ENCODE measurements around the gene MACROD2. TPM values are rescaled to one million over a fixed set of nuclear protein-coding genes. Genes with fewer than 3 reads are reported as not detected.

The MACROD2 gene
- total RNA-seq, 1 experiment from 2014 or later, result 1.4 TPM

GRCh38 chr20:15422966-15423365 is 1427.7 kb downstream of the MACROD2 start:
- no peaks in the 10 kb centered on the region for H3K4me1 ChIP-seq (ENCODE audit: insufficient read depth, low read length, poor library complexity, severe bottlenecking)
- CTCF ChIA-PET, result no interaction called here
- BruUV-seq (replicated peaks), result no TSS peak
- H3K27me3 ChIP-seq (replicated peaks; ENCODE audit: insufficient read depth, low read depth, low read length, poor library complexity), result no peaks in the 10 kb centered on the region
- DNase-seq (ENCODE audit: low spot score), result no peak
- no peak for TF ChIP-seq EZH2 (IDR thresholded peaks at IDR 0.05; ENCODE audit: borderline replicate concordance, low read depth, low read length, poor library complexity, severe bottlenecking)
- TF ChIP-seq, protein P1, sequence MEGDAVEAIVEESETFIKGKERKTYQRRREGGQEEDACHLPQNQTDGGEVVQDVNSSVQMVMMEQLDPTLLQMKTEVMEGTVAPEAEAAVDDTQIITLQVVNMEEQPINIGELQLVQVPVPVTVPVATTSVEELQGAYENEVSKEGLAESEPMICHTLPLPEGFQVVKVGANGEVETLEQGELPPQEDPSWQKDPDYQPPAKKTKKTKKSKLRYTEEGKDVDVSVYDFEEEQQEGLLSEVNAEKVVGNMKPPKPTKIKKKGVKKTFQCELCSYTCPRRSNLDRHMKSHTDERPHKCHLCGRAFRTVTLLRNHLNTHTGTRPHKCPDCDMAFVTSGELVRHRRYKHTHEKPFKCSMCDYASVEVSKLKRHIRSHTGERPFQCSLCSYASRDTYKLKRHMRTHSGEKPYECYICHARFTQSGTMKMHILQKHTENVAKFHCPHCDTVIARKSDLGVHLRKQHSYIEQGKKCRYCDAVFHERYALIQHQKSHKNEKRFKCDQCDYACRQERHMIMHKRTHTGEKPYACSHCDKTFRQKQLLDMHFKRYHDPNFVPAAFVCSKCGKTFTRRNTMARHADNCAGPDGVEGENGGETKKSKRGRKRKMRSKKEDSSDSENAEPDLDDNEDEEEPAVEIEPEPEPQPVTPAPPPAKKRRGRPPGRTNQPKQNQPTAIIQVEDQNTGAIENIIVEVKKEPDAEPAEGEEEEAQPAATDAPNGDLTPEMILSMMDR (conservative IDR thresholded peaks at IDR 0.05; ENCODE audit: low read depth, low read length), result no peak
- H3K36me3 ChIP-seq (ENCODE audit: insufficient read depth, low read length, poor library complexity, severe bottlenecking), result no peaks in the 10 kb centered on the region
- H3K4me3 ChIP-seq (ENCODE audit: low read depth, low read length, poor library complexity, severe bottlenecking), result no peak overlapping the region
- no peak overlapping the region for H3K27ac ChIP-seq (ENCODE audit: low read depth, low read length, poor library complexity, severe bottlenecking)
- intact Hi-C loops (cut with micrococcal nuclease; ENCODE audit: unreplicated experiment), result no loop called here
- POLR2A ChIA-PET (ENCODE audit: low non-redundant PET), result no interaction called here
- peaks cover 19% of the 10 kb centered on the region for H3K9me3 ChIP-seq (ENCODE audit: low read depth, low read length, poor library complexity, severe bottlenecking)

- Histone ChIP-seq H3K27me3 (replicated peaks; ENCODE audit: insufficient read depth, low read depth, low read length, poor library complexity) (no peaks in the 10 kb centered on the region), H3K4me1 (ENCODE audit: insufficient read depth, low read length, poor library complexity, severe bottlenecking) (no peaks in the 10 kb centered on the region), H3K27ac (ENCODE audit: low read depth, low read length, poor library complexity, severe bottlenecking) (no peak overlapping the region), H3K9me3 (ENCODE audit: low read depth, low read length, poor library complexity, severe bottlenecking) (peaks cover 14% of the 10 kb centered on the region), H3K4me3 (ENCODE audit: low read depth, low read length, poor library complexity, severe bottlenecking) (no peak overlapping the region), H3K36me3 (ENCODE audit: insufficient read depth, low read length, poor library complexity, severe bottlenecking) (no peaks in the 10 kb centered on the region)
- CTCF ChIA-PET, result no interaction called here
- intact Hi-C loops (cut with micrococcal nuclease; ENCODE audit: unreplicated experiment), result no loop called here
- DNase-seq (ENCODE audit: low spot score), result no peak
- TF ChIP-seq, protein P1 (conservative IDR thresholded peaks at IDR 0.05; ENCODE audit: low read depth, low read length), result no peak
- no peak for TF ChIP-seq EZH2 (IDR thresholded peaks at IDR 0.05; ENCODE audit: borderline replicate concordance, low read depth, low read length, poor library complexity, severe bottlenecking)
- no TSS peak for BruUV-seq (replicated peaks)
- POLR2A ChIA-PET (ENCODE audit: low non-redundant PET), result no interaction called here
Measured at GRCh38 chr20:15439551-15439950, 1444.2 kb downstream of the MACROD2 start.

DNA sequence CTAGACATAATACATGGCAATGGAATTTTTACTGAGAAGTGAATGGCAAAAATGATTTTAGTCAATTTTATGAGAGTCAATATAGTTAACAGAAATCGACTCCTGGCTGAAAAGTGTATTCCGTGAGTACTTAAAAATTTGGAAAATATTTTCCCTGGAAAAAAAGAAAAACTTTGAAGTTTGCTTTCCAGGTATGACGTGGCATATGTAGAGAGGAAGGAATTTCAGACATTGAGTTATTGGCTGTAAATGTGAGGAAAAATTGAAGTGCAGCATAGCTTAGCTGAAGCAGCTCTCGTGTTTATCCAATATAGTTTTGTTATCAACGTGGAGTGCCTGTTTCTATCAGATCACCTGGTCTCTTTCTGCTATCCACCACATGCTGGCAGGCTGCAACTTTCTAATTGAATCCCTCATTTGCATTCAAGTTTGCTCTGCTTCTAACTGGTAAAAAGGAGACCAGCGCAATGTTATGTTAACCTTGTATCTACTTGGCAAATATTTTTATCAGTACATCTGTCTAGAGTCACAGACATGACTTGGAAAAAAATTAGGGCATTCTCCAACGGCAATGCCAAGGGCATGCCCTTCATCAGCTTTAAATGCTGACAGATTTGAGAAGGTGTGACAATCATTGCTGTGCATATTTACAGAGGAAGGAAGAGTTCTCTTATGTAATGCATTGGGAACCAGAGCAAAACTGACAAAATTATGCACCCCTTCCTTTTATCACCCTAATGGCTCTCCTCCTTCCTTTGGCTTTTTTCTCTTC is 1444.9 kb downstream of the MACROD2 start:
- POLR2A ChIA-PET (ENCODE audit: low non-redundant PET), result no interaction called here
- DNase-seq (ENCODE audit: low spot score), result no peak
- H3K4me3 ChIP-seq (ENCODE audit: low read depth, low read length, poor library complexity, severe bottlenecking), result no peak overlapping the region
- no peaks in the 10 kb centered on the region for H3K27me3 ChIP-seq (replicated peaks; ENCODE audit: insufficient read depth, low read depth, low read length, poor library complexity)
- BruUV-seq (replicated peaks), result no TSS peak
- H3K9me3 ChIP-seq (ENCODE audit: low read depth, low read length, poor library complexity, severe bottlenecking), result peaks cover 16% of the 10 kb centered on the region
- no peaks in the 10 kb centered on the region for H3K36me3 ChIP-seq (ENCODE audit: insufficient read depth, low read length, poor library complexity, severe bottlenecking)
- H3K4me1 ChIP-seq (ENCODE audit: insufficient read depth, low read length, poor library complexity, severe bottlenecking), result no peaks in the 10 kb centered on the region
- CTCF ChIA-PET, result no interaction called here
- TF ChIP-seq EZH2 (IDR thresholded peaks at IDR 0.05; ENCODE audit: borderline replicate concordance, low read depth, low read length, poor library complexity, severe bottlenecking), result no peak
- TF ChIP-seq, protein P1 (conservative IDR thresholded peaks at IDR 0.05; ENCODE audit: low read depth, low read length), result no peak
- intact Hi-C loops (cut with micrococcal nuclease; ENCODE audit: unreplicated experiment), result no loop called here
- no peak overlapping the region for H3K27ac ChIP-seq (ENCODE audit: low read depth, low read length, poor library complexity, severe bottlenecking)
